ENCODE data around the gene NSD2.

Gene NSD2

GRCh38 chr4:1873291-1873690 is 2.1 kb downstream of the NSD2 start:
- TF ChIP-seq CTCF (IDR thresholded peaks at IDR 0.05): no peak
- no peak for TF ChIP-seq ZFX (IDR thresholded peaks at IDR 0.05; ENCODE audit: borderline replicate concordance)
- peak overlapping the region; percentile 100 for H3K27ac ChIP-seq

GRCh38 chr4:1873776-1874175 is 2.6 kb downstream of the NSD2 start:
- H3K27ac ChIP-seq: peak overlapping the region; percentile 100

GRCh38 chr4:1874201-1874600 is 3.0 kb downstream of the NSD2 start:
- no peak for TF ChIP-seq CTCF (IDR thresholded peaks at IDR 0.05)
- no peak for TF ChIP-seq ZFX (IDR thresholded peaks at IDR 0.05; ENCODE audit: borderline replicate concordance)
- H3K27ac ChIP-seq: peak overlapping the region; percentile 100

More at GRCh38 chr4:1873776-1874175, 2.6 kb downstream of the NSD2 start:
- no peak for TF ChIP-seq CTCF (IDR thresholded peaks at IDR 0.05)

GRCh38 chr4:1879485-1879884 is 8.3 kb downstream of the NSD2 start:
- peak overlapping the region; percentile 32; the same call in 1 of the 2 replicates for H3K27ac ChIP-seq
- TF ChIP-seq CTCF (IDR thresholded peaks at IDR 0.05): no peak
- TF ChIP-seq ZFX (IDR thresholded peaks at IDR 0.05; ENCODE audit: borderline replicate concordance): no peak

GRCh38 chr4:1880332-1880731 is 9.1 kb downstream of the NSD2 start:
- TF ChIP-seq ZFX (IDR thresholded peaks at IDR 0.05; ENCODE audit: borderline replicate concordance): no peak
- TF ChIP-seq CTCF (IDR thresholded peaks at IDR 0.05): no peak
- H3K27ac ChIP-seq: peak overlapping the region; percentile 32; the same call in 1 of the 2 replicates

- TF ChIP-seq ZFX (IDR thresholded peaks at IDR 0.05; ENCODE audit: borderline replicate concordance) (no peak), CTCF (IDR thresholded peaks at IDR 0.05) (no peak)
- no peak overlapping the region for H3K27ac ChIP-seq
Measured at GRCh38 chr4:1882850-1883271, 11.7 kb downstream of the NSD2 start.

- no peak overlapping the region for H3K27ac ChIP-seq
- TF ChIP-seq CTCF (IDR thresholded peaks at IDR 0.05) (no peak), ZFX (IDR thresholded peaks at IDR 0.05; ENCODE audit: borderline replicate concordance) (no peak)
Measured at GRCh38 chr4:1883583-1883982, 12.4 kb downstream of the NSD2 start.
